ENCODE data around the gene TREML1. TPM values are rescaled to one million over a fixed set of nuclear protein-coding genes. Genes with fewer than 3 reads are reported as not detected.

TREML1 gene, protein sequence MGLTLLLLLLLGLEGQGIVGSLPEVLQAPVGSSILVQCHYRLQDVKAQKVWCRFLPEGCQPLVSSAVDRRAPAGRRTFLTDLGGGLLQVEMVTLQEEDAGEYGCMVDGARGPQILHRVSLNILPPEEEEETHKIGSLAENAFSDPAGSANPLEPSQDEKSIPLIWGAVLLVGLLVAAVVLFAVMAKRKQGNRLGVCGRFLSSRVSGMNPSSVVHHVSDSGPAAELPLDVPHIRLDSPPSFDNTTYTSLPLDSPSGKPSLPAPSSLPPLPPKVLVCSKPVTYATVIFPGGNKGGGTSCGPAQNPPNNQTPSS
- not detected in 3 replicates for total RNA-seq

DNA sequence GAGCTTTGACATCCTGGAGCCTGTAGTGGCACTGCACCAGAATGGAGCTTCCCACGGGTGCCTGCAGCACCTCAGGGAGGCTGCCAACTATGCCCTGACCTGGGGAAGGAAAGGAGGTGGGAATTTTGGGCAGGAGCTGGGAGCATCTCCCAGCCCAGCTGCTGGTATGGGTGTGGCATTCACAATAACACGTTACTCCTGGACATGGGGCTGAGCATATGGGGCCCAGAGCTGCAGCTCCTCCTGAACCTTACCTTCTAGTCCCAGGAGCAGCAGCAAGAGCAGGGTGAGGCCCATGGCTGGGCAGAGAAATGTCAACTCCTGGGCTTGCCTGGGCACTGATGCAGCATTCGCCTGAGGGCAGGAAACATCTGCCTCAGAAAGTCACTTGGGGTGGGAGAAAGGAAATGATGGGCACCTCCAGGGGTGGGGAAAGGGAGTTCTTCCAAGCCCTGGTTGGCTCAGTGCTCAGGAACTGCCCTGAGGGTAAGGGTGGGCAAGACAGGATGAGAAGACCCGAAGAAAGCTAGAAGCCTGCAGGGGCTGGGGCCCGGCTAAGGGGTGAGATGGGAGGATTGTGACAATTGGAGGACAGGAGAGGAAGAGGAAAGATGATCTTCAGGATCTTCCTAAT, at the start of gene TREML1:
TSS of gene TREML1 (minus strand) at position 356 of the 634 bp plus-strand sequence. CDS start at position 297, 59 bp downstream.
- Mint-ChIP-seq H3K4me1 (peaks cover 9% of the 10 kb centered on the region), H3K4me3 (no peak within 1 kb of the TSS), H3K36me3 (no peaks in the 10 kb centered on the region), H3K27me3 (ENCODE audit: low read depth) (peaks cover 4% of the 10 kb centered on the region), H3K9me3 (no peaks in the 10 kb centered on the region), H3K27ac (no peak within 1 kb of the TSS)
- DNase-seq (ENCODE audit: low spot score in 2 of 2, unreplicated experiment in 2 of 2): no peak
- TF ChIP-seq, protein P1, sequence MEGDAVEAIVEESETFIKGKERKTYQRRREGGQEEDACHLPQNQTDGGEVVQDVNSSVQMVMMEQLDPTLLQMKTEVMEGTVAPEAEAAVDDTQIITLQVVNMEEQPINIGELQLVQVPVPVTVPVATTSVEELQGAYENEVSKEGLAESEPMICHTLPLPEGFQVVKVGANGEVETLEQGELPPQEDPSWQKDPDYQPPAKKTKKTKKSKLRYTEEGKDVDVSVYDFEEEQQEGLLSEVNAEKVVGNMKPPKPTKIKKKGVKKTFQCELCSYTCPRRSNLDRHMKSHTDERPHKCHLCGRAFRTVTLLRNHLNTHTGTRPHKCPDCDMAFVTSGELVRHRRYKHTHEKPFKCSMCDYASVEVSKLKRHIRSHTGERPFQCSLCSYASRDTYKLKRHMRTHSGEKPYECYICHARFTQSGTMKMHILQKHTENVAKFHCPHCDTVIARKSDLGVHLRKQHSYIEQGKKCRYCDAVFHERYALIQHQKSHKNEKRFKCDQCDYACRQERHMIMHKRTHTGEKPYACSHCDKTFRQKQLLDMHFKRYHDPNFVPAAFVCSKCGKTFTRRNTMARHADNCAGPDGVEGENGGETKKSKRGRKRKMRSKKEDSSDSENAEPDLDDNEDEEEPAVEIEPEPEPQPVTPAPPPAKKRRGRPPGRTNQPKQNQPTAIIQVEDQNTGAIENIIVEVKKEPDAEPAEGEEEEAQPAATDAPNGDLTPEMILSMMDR (IDR thresholded peaks at IDR 0.05; ENCODE audit: unreplicated experiment): no peak

DNA sequence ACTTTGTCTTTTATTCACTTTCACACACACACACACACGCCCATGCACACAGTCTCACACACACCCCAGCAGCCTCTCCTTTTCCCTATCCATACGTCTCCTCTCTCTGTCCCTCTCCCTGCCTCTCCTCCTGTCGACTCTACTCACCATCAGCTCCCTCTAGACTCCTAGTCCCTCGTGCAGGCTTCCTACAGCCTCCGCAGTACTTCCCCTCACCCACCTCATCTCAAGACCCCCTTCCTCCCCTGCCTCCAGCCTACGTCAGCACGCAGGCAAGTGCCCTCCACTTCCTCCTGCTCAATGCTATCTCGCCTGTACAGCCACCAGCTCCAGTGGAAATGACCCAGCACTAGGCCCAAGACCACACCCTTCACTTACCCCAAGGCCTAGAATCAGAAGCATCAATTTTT, 47.6 kb upstream of the TREML1 start:
- H3K9me3 Mint-ChIP-seq: no peaks in the 10 kb centered on the region
- peaks cover 13% of the 10 kb centered on the region for H3K4me1 Mint-ChIP-seq
- TF ChIP-seq, protein P1 (IDR thresholded peaks at IDR 0.05; ENCODE audit: unreplicated experiment): no peak
- H3K27me3 Mint-ChIP-seq (ENCODE audit: low read depth): peaks cover 33% of the 10 kb centered on the region
- no peak overlapping the region for H3K4me3 Mint-ChIP-seq
- DNase-seq (ENCODE audit: low spot score in 2 of 2, unreplicated experiment in 2 of 2): no peak
- no peaks in the 10 kb centered on the region for H3K36me3 Mint-ChIP-seq
- H3K27ac Mint-ChIP-seq: no peak overlapping the region

DNA sequence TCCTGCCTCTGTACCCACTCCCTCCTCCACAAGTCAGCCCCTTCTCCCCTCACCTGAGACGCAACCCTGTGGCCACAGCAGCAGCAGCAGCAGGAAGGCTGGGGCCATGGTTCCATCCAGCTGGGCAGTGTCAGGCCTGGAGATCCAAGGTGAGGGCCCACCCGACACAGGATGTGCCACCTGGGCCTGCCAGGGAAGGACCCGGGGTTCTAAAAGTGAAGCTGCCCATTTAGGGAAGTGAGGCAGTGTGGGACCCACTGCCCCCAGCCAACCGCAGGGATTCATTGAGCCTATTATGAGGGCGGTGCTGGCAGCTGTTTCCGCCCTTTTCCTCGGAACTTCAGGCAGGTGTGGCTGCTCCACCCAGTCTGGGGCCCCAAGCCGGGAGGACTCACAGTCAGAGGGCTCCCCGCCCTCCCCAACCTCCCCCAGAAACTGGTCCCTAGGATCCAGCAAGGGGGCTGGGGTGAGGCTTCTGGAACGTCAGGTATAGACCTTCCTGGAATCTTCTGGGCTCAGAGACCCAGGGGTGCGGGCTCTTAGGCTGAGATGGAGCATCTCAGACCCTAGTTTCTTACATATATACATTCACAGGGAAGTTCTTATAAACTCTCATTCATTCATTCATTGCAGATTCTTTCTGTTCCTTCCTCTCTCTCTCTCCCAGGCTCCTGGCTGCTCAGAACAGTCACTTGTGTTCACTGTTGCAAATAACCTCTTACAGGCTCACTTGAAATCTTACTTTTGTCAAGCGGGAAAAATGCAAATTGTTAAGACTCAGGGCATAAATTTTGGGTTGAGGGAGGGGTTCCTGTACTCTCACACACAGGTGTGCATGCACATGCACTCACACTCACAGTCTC, 47.0 kb upstream of the TREML1 start, which contains the start of gene TREML2:
TSS of gene TREML2 (minus strand) at position 249 of the 863 bp plus-strand sequence. CDS start at position 108, 141 bp downstream.
- H3K27me3 Mint-ChIP-seq (ENCODE audit: low read depth): peaks cover 36% of the 10 kb centered on the region
- no peaks in the 10 kb centered on the region for H3K9me3 Mint-ChIP-seq
- no peak for DNase-seq (ENCODE audit: low spot score in 2 of 2, unreplicated experiment in 2 of 2)
- TF ChIP-seq, protein P1 (IDR thresholded peaks at IDR 0.05; ENCODE audit: unreplicated experiment): no peak
- H3K4me3 Mint-ChIP-seq: no peak within 1 kb of the TSS
- H3K4me1 Mint-ChIP-seq: peaks cover 13% of the 10 kb centered on the region
- H3K27ac Mint-ChIP-seq: peak within 1 kb of the TSS; percentile 17
- no peaks in the 10 kb centered on the region for H3K36me3 Mint-ChIP-seq

DNA sequence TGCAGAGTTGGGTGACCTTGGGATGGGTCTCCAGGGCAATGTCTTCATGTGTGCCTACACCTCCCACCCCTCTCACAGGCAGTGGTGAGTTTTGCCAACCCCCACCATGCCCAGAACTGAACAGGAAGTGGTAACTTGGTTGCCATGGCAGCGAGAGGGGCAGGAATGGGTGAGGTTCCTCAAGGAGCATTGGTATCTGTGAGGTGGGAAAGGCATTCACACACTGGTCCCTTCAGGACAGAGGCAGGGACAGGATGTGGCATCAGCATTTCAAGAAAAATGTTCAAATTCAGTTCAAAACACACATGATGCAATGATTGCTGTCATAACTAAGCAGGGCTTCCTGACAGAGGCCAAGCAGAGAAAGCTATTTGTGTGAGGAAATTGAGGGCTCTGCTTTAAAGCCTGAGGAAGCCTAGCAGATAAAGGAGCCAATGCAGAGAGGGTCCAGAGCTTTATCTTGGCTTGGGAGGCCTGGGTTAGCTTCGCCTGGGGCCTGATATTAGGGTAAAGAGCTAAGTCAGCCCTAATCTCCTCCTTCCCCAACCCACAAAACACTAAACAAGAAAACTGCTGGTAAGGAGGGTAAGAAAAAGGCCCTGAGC, 46.3 kb upstream of the TREML1 start:
- Mint-ChIP-seq H3K27me3 (ENCODE audit: low read depth) (peaks cover 42% of the 10 kb centered on the region), H3K4me1 (peaks cover 13% of the 10 kb centered on the region), H3K27ac (peak overlapping the region; percentile 17), H3K9me3 (no peaks in the 10 kb centered on the region), H3K4me3 (no peak overlapping the region), H3K36me3 (no peaks in the 10 kb centered on the region)
- TF ChIP-seq, protein P1 (IDR thresholded peaks at IDR 0.05; ENCODE audit: unreplicated experiment): no peak
- no peak for DNase-seq (ENCODE audit: low spot score in 2 of 2, unreplicated experiment in 2 of 2)

DNA sequence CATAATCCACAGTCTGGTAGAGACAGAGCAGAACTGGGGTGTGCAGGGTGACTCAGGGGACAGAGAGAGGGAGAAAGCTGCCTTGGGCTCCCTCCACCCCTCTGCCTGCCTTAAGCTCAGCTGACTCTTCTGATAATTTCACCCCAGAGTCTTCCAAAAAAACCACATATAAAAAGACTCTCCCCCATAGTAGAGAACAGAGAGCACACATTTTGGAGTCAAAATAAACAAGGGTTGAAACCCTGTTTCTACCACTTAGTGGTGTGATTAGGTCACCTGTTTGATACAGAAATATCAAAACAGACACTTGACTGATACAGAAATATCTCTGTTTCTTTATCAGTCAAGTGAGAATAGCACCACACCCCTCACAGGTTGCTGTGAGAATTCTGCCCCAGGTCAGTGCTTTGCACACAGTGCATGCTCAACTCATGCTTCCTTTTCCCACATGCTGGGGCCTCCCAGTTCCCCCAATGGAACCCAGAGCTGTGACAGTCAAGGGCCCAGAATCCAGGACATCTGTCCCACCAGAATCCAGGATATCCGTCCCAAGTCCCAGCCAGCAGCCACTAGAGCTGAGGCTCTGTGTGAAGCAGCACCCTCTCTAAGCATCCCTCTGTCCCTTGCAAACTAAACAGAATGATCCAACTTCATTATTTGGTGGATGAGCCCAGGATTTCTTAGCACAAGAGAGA, 45.6 kb upstream of the TREML1 start:
- TF ChIP-seq, protein P1 (IDR thresholded peaks at IDR 0.05; ENCODE audit: unreplicated experiment): no peak
- no peak for DNase-seq (ENCODE audit: low spot score in 2 of 2, unreplicated experiment in 2 of 2)
- peak overlapping the region; percentile 17 for H3K27ac Mint-ChIP-seq
- no peak overlapping the region for H3K4me3 Mint-ChIP-seq
- no peaks in the 10 kb centered on the region for H3K9me3 Mint-ChIP-seq
- H3K27me3 Mint-ChIP-seq (ENCODE audit: low read depth): peaks cover 46% of the 10 kb centered on the region
- H3K4me1 Mint-ChIP-seq: peaks cover 13% of the 10 kb centered on the region
- H3K36me3 Mint-ChIP-seq: no peaks in the 10 kb centered on the region
